Transverse colon (tissue), 3 donors: ENCODE results near the gene C9orf50.

Experiments used
- EP300 ChIP-seq: sonication (generic); formaldehyde crosslinking; IDR thresholded peaks from one replicate; pipeline ENCODE4 v1.6.1; 2017; ENCODE audit warnings: antibody characterized with exemption, low read depth
- POLR2AphosphoS5 ChIP-seq, 3 donors: sonication (generic); formaldehyde crosslinking; IDR thresholded peaks; one replicate each; pipeline ENCODE4 v1.6.1; 2016; ENCODE audit warnings: antibody characterized with exemption in 3 of 3

- no peak for TF ChIP-seq EP300
- no peak for TF ChIP-seq POLR2AphosphoS5 (IDR thresholded peaks at IDR 0.05)
Observed at GRCh38 chr9:129640086-129640870, 19.4 kb upstream of the C9orf50 start.
